ENCODE results near the gene SPRED1. TPM values are rescaled to one million over a fixed set of nuclear protein-coding genes. Genes with fewer than 3 reads are reported as not detected.

The SPRED1 gene
- total RNA-seq, 1 experiment from 2014 or later: 29.6 TPM

- H3K4me3 ChIP-seq (ENCODE audit: low read depth in 2 of 2, low read length in 2 of 2): no peak overlapping the region
- no peak for DNase-seq (ENCODE audit: low read depth, low spot score)
- ChIA-PET CTCF (no interaction called here), POLR2A (interaction anchor here (1.0 kb wide), 1 partner anchor 139 kb away, joined by 3 read pairs; no protein-coding TSS in a partner anchor)
- no peaks in the 10 kb centered on the region for H3K9me3 ChIP-seq (ENCODE audit: control insufficient read depth, insufficient read depth, low read depth, low read length)
- in situ Hi-C loops (cut with HindIII; ENCODE audit: low pct_unique_long_range_greater_than_20kb, low sequenced_read_pairs) (no loop called here), intact Hi-C loops (cut with micrococcal nuclease; ENCODE audit: unreplicated experiment) (no loop called here)
- H3K36me3 ChIP-seq (ENCODE audit: control insufficient read depth, insufficient read depth, low read length): no peaks in the 10 kb centered on the region
- TF ChIP-seq TCF7L2 (IDR thresholded peaks at IDR 0.05; ENCODE audit: low read depth, low read length): no peak
- no peak for TF ChIP-seq SIN3A (IDR thresholded peaks at IDR 0.05; ENCODE audit: borderline replicate concordance, insufficient read depth, low read depth, low read length)
- peaks cover 2% of the 10 kb centered on the region; the same call in 1 of the 2 replicates for H3K4me1 ChIP-seq (ENCODE audit: control insufficient read depth, insufficient read depth, low read length)
- no peaks in the 10 kb centered on the region for H3K27me3 ChIP-seq (ENCODE audit: control insufficient read depth, insufficient read depth, low read length)
- no peak for ATAC-seq
- no TSS peak for BruUV-seq (replicated peaks)
- no peak overlapping the region for H3K27ac ChIP-seq (ENCODE audit: low read length)
Observed at GRCh38 chr15:38227941-38228340, 24.7 kb upstream of the SPRED1 start.

GRCh38 chr15:38228618-38229017 is 24.0 kb upstream of the SPRED1 start:
- ChIA-PET CTCF (no interaction called here), POLR2A (interaction anchor here (0.5 kb wide), 1 partner anchor 219 kb away, joined by 10 read pairs; no protein-coding TSS in a partner anchor)
- Histone ChIP-seq H3K27me3 (ENCODE audit: control insufficient read depth, insufficient read depth, low read length) (no peaks in the 10 kb centered on the region), H3K4me1 (ENCODE audit: control insufficient read depth, insufficient read depth, low read length) (peaks cover 2% of the 10 kb centered on the region; the same call in 1 of the 2 replicates), H3K36me3 (ENCODE audit: control insufficient read depth, insufficient read depth, low read length) (no peaks in the 10 kb centered on the region), H3K4me3 (ENCODE audit: low read depth in 2 of 2, low read length in 2 of 2) (no peak overlapping the region), H3K27ac (ENCODE audit: low read length) (no peak overlapping the region), H3K9me3 (ENCODE audit: control insufficient read depth, insufficient read depth, low read depth, low read length) (no peaks in the 10 kb centered on the region)
- DNase-seq (ENCODE audit: low read depth, low spot score): no peak
- in situ Hi-C loops (cut with HindIII; ENCODE audit: low pct_unique_long_range_greater_than_20kb, low sequenced_read_pairs): no loop called here
- TF ChIP-seq SIN3A (IDR thresholded peaks at IDR 0.05; ENCODE audit: borderline replicate concordance, insufficient read depth, low read depth, low read length): no peak
- no peak for TF ChIP-seq CTCF (IDR thresholded peaks at IDR 0.05)
- TF ChIP-seq POLR2AphosphoS5 (IDR thresholded peaks at IDR 0.05; ENCODE audit: low read depth, low read length): no peak
- no peak for TF ChIP-seq TCF7L2 (IDR thresholded peaks at IDR 0.05; ENCODE audit: low read depth, low read length)
- TF ChIP-seq REST (IDR thresholded peaks at IDR 0.05; ENCODE audit: insufficient read depth in 1 of 2, low read depth in 2 of 2, low read length in 1 of 2): no peak
- BruUV-seq (replicated peaks): no TSS peak
- intact Hi-C loops (cut with micrococcal nuclease; ENCODE audit: unreplicated experiment): no loop called here
- ATAC-seq: no peak

- Histone ChIP-seq H3K36me3 (ENCODE audit: control insufficient read depth, insufficient read depth, low read length) (no peaks in the 10 kb centered on the region), H3K4me3 (ENCODE audit: low read depth in 2 of 2, low read length in 2 of 2) (no peak overlapping the region), H3K9me3 (ENCODE audit: control insufficient read depth, insufficient read depth, low read depth, low read length) (no peaks in the 10 kb centered on the region), H3K27ac (ENCODE audit: low read length) (no peak overlapping the region), H3K27me3 (ENCODE audit: control insufficient read depth, insufficient read depth, low read length) (no peaks in the 10 kb centered on the region), H3K4me1 (ENCODE audit: control insufficient read depth, insufficient read depth, low read length) (peaks cover 2% of the 10 kb centered on the region; the same call in 1 of the 2 replicates)
- ChIA-PET CTCF (no interaction called here), POLR2A (interaction anchor here (0.6 kb wide), 1 partner anchor 44 kb away, joined by 3 read pairs; no protein-coding TSS in a partner anchor)
- intact Hi-C loops (cut with micrococcal nuclease; ENCODE audit: unreplicated experiment) (no loop called here), in situ Hi-C loops (cut with HindIII; ENCODE audit: low pct_unique_long_range_greater_than_20kb, low sequenced_read_pairs) (no loop called here)
- DNase-seq (ENCODE audit: low read depth, low spot score): no peak
- TF ChIP-seq REST (IDR thresholded peaks at IDR 0.05; ENCODE audit: insufficient read depth in 1 of 2, low read depth in 2 of 2, low read length in 1 of 2): no peak
- TF ChIP-seq SIN3A (IDR thresholded peaks at IDR 0.05; ENCODE audit: borderline replicate concordance, insufficient read depth, low read depth, low read length): no peak
- TF ChIP-seq CTCF (IDR thresholded peaks at IDR 0.05): no peak
- TF ChIP-seq POLR2AphosphoS5 (IDR thresholded peaks at IDR 0.05; ENCODE audit: low read depth, low read length): no peak
- no peak for TF ChIP-seq TCF7L2 (IDR thresholded peaks at IDR 0.05; ENCODE audit: low read depth, low read length)
- no peak for ATAC-seq
- no TSS peak for BruUV-seq (replicated peaks)
Observed at GRCh38 chr15:38229705-38230310, 22.8 kb upstream of the SPRED1 start.

All from Panc1 (cell line).